Stomach (tissue), 4 donors: ENCODE results near the gene HNF4A.

Source experiments
- CTCF ChIP-seq, 7 experiments: fragments of 450-650 bp in 4 of 7; fragments of 200-600 bp in 3 of 7; sonication (generic) in 3 of 7; IDR thresholded peaks; one replicate each; pipeline ENCODE4 v1.5.1; 2016 to 2019; ENCODE audit warnings: antibody characterized with exemption in 7 of 7, control low read depth in 2 of 7, mild to moderate bottlenecking in 1 of 7
- POLR2A ChIP-seq, 4 donors: fragments of 450-650 bp; IDR thresholded peaks; one replicate each; pipeline ENCODE4 v1.6.1; 2016; ENCODE audit warnings: antibody characterized with exemption in 4 of 4, control low read depth in 2 of 4, mild to moderate bottlenecking in 1 of 4, moderate library complexity in 1 of 4
- POLR2AphosphoS5 ChIP-seq, 3 donors: sonication (generic); formaldehyde crosslinking; IDR thresholded peaks; one replicate each; pipeline ENCODE4 v1.6.1; 2016; ENCODE audit warnings: antibody characterized with exemption in 3 of 3

DNA sequence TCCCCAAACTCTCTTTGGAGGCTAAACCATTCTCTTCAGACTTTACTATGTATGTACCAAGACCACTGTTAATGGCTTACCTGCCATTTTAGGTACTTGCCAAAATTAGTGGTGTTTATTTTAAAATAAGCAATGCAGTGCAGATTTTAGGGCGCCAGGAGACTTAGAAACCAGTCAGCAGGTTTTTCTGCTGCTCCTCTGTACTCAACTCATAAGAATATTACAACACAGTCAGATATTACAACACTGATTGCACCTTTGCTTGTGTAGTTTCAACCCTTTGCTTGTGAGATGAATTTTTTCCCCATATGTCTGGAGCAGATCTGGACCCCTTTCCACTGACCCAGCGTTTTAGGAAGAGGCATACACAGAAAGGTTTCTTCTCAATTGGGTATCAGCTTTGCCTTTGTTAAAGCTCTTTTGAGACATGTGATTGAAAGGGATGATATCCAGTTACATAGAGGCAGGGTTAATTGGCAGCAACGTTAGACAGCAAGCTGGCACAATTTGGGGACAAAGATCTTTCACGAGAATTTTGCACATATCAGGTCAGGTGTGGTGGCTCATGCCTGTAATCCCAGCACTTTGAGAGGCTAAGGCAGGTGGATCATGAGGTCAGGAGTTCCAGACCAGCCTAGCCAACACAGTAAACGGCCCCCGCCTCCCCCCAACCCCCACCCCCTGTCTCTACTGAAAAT, 126.4 kb downstream of the HNF4A start:
- TF ChIP-seq POLR2A (IDR thresholded peaks at IDR 0.05) = no peak
- no peak for TF ChIP-seq POLR2AphosphoS5 (IDR thresholded peaks at IDR 0.05)
- no peak for TF ChIP-seq CTCF (IDR thresholded peaks at IDR 0.05)
